Stimulated activated CD8-positive, alpha-beta memory T cell treated with anti-CD3 and anti-CD28 coated beads, Interleukin-4, amount 100 ng/mL, for 48 hours (primary cell): ENCODE results near the gene MDFIC.
A peak's percentile ranks its signal among the peaks of the same experiment; 100 is the strongest.

Source experiments
- DNase-seq: peaks from one replicate; pipeline ENCODE4 v3.0.0-alpha.2; 2020

Gene MDFIC

GRCh38 chr7:114929570-114929969 lies 7.7 kb downstream of the MDFIC start:
- no peak for DNase-seq

GRCh38 chr7:114930107-114930661 lies 8.3 kb downstream of the MDFIC start:
- no peak for DNase-seq

GRCh38 chr7:114930829-114931655 lies 9.1 kb downstream of the MDFIC start:
- DNase-seq = no peak

GRCh38 chr7:114931656-114932011 lies 9.7 kb downstream of the MDFIC start:
- DNase-seq = peak; percentile 43

- no peak for DNase-seq
These were observed 11.1 kb downstream of the MDFIC start for GRCh38 chr7:114932991-114933390.

GRCh38 chr7:114933658-114934057 lies 11.8 kb downstream of the MDFIC start:
- no peak for DNase-seq

GRCh38 chr7:114934086-114934485 lies 12.2 kb downstream of the MDFIC start:
- DNase-seq = no peak

GRCh38 chr7:114934713-114935112 lies 12.8 kb downstream of the MDFIC start:
- no peak for DNase-seq

GRCh38 chr7:114936471-114936870 lies 14.6 kb downstream of the MDFIC start:
- no peak for DNase-seq

- no peak for DNase-seq
These were observed 15.6 kb downstream of the MDFIC start for GRCh38 chr7:114937446-114937845.

GRCh38 chr7:114938785-114939184 lies 16.9 kb downstream of the MDFIC start:
- DNase-seq = no peak

- no peak for DNase-seq
These were observed 17.7 kb downstream of the MDFIC start for GRCh38 chr7:114939484-114940097.

- no peak for DNase-seq
These were observed 18.3 kb downstream of the MDFIC start for GRCh38 chr7:114940220-114940619.

GRCh38 chr7:114941692-114942091 lies 19.8 kb downstream of the MDFIC start:
- DNase-seq = no peak

- no peak for DNase-seq
These were observed 20.7 kb downstream of the MDFIC start for GRCh38 chr7:114942446-114943175.

GRCh38 chr7:114943530-114943929 lies 21.6 kb downstream of the MDFIC start:
- DNase-seq = no peak

GRCh38 chr7:114943953-114944744 lies 22.3 kb downstream of the MDFIC start:
- no peak for DNase-seq

- DNase-seq = no peak
These were observed 23.1 kb downstream of the MDFIC start for GRCh38 chr7:114944745-114945625.

- no peak for DNase-seq
These were observed 27.3 kb downstream of the MDFIC start for GRCh38 chr7:114949231-114949630.

GRCh38 chr7:114952296-114952695 lies 30.4 kb downstream of the MDFIC start:
- no peak for DNase-seq

GRCh38 chr7:114953724-114954123 lies 31.8 kb downstream of the MDFIC start:
- no peak for DNase-seq

- no peak for DNase-seq
These were observed 34.8 kb downstream of the MDFIC start for GRCh38 chr7:114956702-114957101.
